Psoas muscle (tissue), 8 donors: Measurements from ENCODE around the gene EFHB. TPM values are rescaled to one million over a fixed set of nuclear protein-coding genes. Genes with fewer than 3 reads are reported as not detected.
"Not testable (repeated sequence)": the region's sequence is repeated elsewhere in the genome, so short reads cannot be mapped to it uniquely, and the experiment has no call there.

Experiments used
- ATAC-seq, 4 donors: fragments of 200-7000 bp; cut with Tn5 transposase; one replicate each; pipeline ENCODE4 v1.9.1; 2020; ENCODE audit warnings: moderate library complexity in 3 of 4, mild to moderate bottlenecking in 2 of 4
- DNase-seq, 2 donors: peaks; one replicate each; pipeline ENCODE4 v3.0.0-alpha.2; 2020
- H3K27ac ChIP-seq: fragments of 200-600 bp; one replicate; pipeline ENCODE4 v1.8.0; 2022
- H3K27me3 ChIP-seq, 3 donors: fragments of 200-600 bp in 1 of 3; one replicate each; pipeline versions ENCODE4 v1.6.1 to v1.8.0; 2013 to 2022; ENCODE audit warnings: low read length in 2 of 3, mild to moderate bottlenecking in 2 of 3, moderate library complexity in 1 of 3; ENCODE audit not compliant: insufficient read depth in 3 of 3
- H3K36me3 ChIP-seq, 2 donors: fragments of 200-600 bp in 1 of 2; one replicate each; pipeline versions ENCODE4 v1.6.1 to v1.8.0; 2013 to 2022; ENCODE audit warnings: low read depth in 1 of 2, mild to moderate bottlenecking in 1 of 2, moderate library complexity in 1 of 2; ENCODE audit not compliant: insufficient read depth in 1 of 2
- H3K4me1 ChIP-seq: fragments of 200-600 bp; one replicate; pipeline ENCODE4 v1.8.0; 2022
- H3K4me3 ChIP-seq: fragments of 200-600 bp; one replicate; pipeline ENCODE4 v1.8.0; 2022; ENCODE audit warnings: mild to moderate bottlenecking
- H3K9me3 ChIP-seq: fragments of 200-600 bp; one replicate; pipeline ENCODE4 v1.8.0; 2022
- CTCF ChIP-seq: fragments of 200-600 bp; IDR thresholded peaks from one replicate; pipeline ENCODE4 v1.8.0; 2022; ENCODE audit warnings: antibody characterized with exemption
- WGBS, 3 donors: extraction: QIAGEN DNeasy Blood & Tissue Kit; methylation state at CpG; one replicate each; pipeline versions ENCODE4 v1.1.6 to v1.1.7; 2013; 5-methylcytosine and 5-hydroxymethylcytosine counted together
- intact Hi-C, 2 donors: fragments of 100-400 bp; cut with DNase I; formaldehyde crosslinking; loops; one replicate each; pipeline versions ENCODE4 v1.11.0 to v1.14.2; 2022
- polyA plus RNA-seq, 3 donors: library from polyadenylated mRNA; stranded (reverse); fragments of 200-250 nt; gene quantifications; one replicate each; pipeline ENCODE4 v1.2.3, GENCODE V29; 2013
- total RNA-seq, 4 donors: library from RNA; stranded (reverse); fragmentation: NEBNext Ultra II Directional in 2 of 4; extraction: Animal tissue kit (Norgen Biotek cat#: 25700) in 2 of 4; gene quantifications; one replicate each; pipeline versions ENCODE4 v1.2.1 to v1.2.4, GENCODE V29; 2021 to 2023
- donor health status: healthy with polysubstance abuse.
- donor health status: DM: no; HTN: no; CAD: no; lungs with moderate emphysema.
- donor health status: Bipolar disorder and iron deficiency.
- donor health status: healthy.
- donor health status: DM: yes; HTN: yes; CAD: no.
- donor health status: DM: no; HTN: no; CAD: no.
- donor health status: DM: no; HTN: no; CAD: no.
- donor health status: DM: yes; HTN: yes; CAD: no.

The EFHB gene
- total and polyA plus RNA-seq, 7 donors, result 0.07 to 0.43 (median 0.28) TPM; not detected in 3

- no peaks in the 10 kb centered on the region for H3K27me3 ChIP-seq
- no peak overlapping the region for H3K27ac ChIP-seq
- 70 to 94% (median 78%) methylated on average over 1 of the region's 1 CpG for WGBS, 3 donors
- ATAC-seq (no peak), DNase-seq (no peak)
- no peaks in the 10 kb centered on the region for H3K9me3 ChIP-seq
- intact Hi-C loops, result no loop called here
- H3K4me3 ChIP-seq, result no peak overlapping the region
- no peak for TF ChIP-seq CTCF
- no peaks in the 10 kb centered on the region for H3K36me3 ChIP-seq
- H3K4me1 ChIP-seq, result no peaks in the 10 kb centered on the region
These were observed 42.3 kb downstream of the EFHB start for GRCh38 chr3:19891740-19892139.

GRCh38 chr3:19888428-19889152 is 45.4 kb downstream of the EFHB start:
- H3K4me1 ChIP-seq, result no peaks in the 10 kb centered on the region
- H3K9me3 ChIP-seq, result no peaks in the 10 kb centered on the region
- no peaks in the 10 kb centered on the region for H3K36me3 ChIP-seq
- intact Hi-C loops, result no loop called here
- H3K27me3 ChIP-seq, result no peaks in the 10 kb centered on the region
- peak overlapping the region; percentile 36 for H3K4me3 ChIP-seq
- ATAC-seq (no peak), DNase-seq (no peak)
- 63 to 75% (median 63%) methylated on average over 5 of the region's 5 CpGs for WGBS, 3 donors
- no peak for TF ChIP-seq CTCF
- peak overlapping the region; percentile 36 for H3K27ac ChIP-seq

- H3K36me3 ChIP-seq, H3K4me1 ChIP-seq, H3K4me3 ChIP-seq, ATAC-seq, intact Hi-C loops, H3K27me3 ChIP-seq, H3K9me3 ChIP-seq, H3K27ac ChIP-seq, DNase-seq: not testable (repeated sequence)
- WGBS, 3 donors, result 94 to 99% (median 96%) methylated on average over 4 of the region's 4 CpGs
These were observed 46.9 kb downstream of the EFHB start for GRCh38 chr3:19887122-19887521.

GRCh38 chr3:19886404-19886803 is 47.6 kb downstream of the EFHB start:
- intact Hi-C loops, result no loop called here
- no peak overlapping the region for H3K27ac ChIP-seq

GRCh38 chr3:19885468-19885867 is 48.5 kb downstream of the EFHB start:
- H3K36me3 ChIP-seq, result no peaks in the 10 kb centered on the region
- intact Hi-C loops, result no loop called here
- ATAC-seq, result peak in 1 of 4 donors; percentile 56

More at GRCh38 chr3:19886404-19886803, 47.6 kb downstream of the EFHB start:
- no peak for TF ChIP-seq CTCF
- H3K9me3 ChIP-seq, result no peaks in the 10 kb centered on the region
- ATAC-seq (no peak), DNase-seq (no peak)
- no peaks in the 10 kb centered on the region for H3K36me3 ChIP-seq
- no peak overlapping the region for H3K4me3 ChIP-seq
- no peaks in the 10 kb centered on the region for H3K4me1 ChIP-seq
- no peaks in the 10 kb centered on the region for H3K27me3 ChIP-seq

More at GRCh38 chr3:19885468-19885867, 48.5 kb downstream of the EFHB start:
- Histone ChIP-seq H3K4me1 (no peaks in the 10 kb centered on the region), H3K27ac (no peak overlapping the region), H3K9me3 (no peaks in the 10 kb centered on the region), H3K4me3 (no peak overlapping the region), H3K27me3 (no peaks in the 10 kb centered on the region)
- peak; percentile 45 for TF ChIP-seq CTCF
- no peak for DNase-seq
- 37 to 40% (median 38%) methylated on average over 5 of the region's 5 CpGs for WGBS, 3 donors
